ENCODE measurements around the gene POLL. TPM values are rescaled to one million over a fixed set of nuclear protein-coding genes. Genes with fewer than 3 reads are reported as not detected.

Gene POLL
- total RNA-seq, 1 donor from 2014 or later = 8.7 TPM

- no peaks in the 10 kb centered on the region for H3K36me3 ChIP-seq (ENCODE audit: control insufficient read depth, insufficient read depth, low read length)
- DNase-seq (ENCODE audit: low read depth) = no peak
- H3K4me3 ChIP-seq (ENCODE audit: low read depth, low read length) = no peak overlapping the region
- TF ChIP-seq CTCF (IDR thresholded peaks at IDR 0.05; ENCODE audit: insufficient read depth, low read length, severe bottlenecking) = no peak
- FAIRE-seq = no peak
- peaks cover 23% of the 10 kb centered on the region for H3K27me3 ChIP-seq (ENCODE audit: control insufficient read depth, insufficient read depth, low read length)
Measured at GRCh38 chr10:101565370-101565900, 22.6 kb downstream of the POLL start.

- TF ChIP-seq CTCF (IDR thresholded peaks at IDR 0.05; ENCODE audit: insufficient read depth, low read length, severe bottlenecking) = no peak
- Histone ChIP-seq H3K4me3 (ENCODE audit: low read depth, low read length) (no peak overlapping the region), H3K36me3 (ENCODE audit: control insufficient read depth, insufficient read depth, low read length) (no peaks in the 10 kb centered on the region), H3K27me3 (ENCODE audit: control insufficient read depth, insufficient read depth, low read length) (peaks cover 23% of the 10 kb centered on the region)
- FAIRE-seq = no peak
- no peak for DNase-seq (ENCODE audit: low read depth)
Measured at GRCh38 chr10:101564490-101564991, 23.5 kb downstream of the POLL start.

GRCh38 chr10:101563497-101564040 is 24.5 kb downstream of the POLL start:
- Histone ChIP-seq H3K4me3 (ENCODE audit: low read depth, low read length) (no peak overlapping the region), H3K27me3 (ENCODE audit: control insufficient read depth, insufficient read depth, low read length) (peaks cover 21% of the 10 kb centered on the region), H3K36me3 (ENCODE audit: control insufficient read depth, insufficient read depth, low read length) (no peaks in the 10 kb centered on the region)
- DNase-seq (ENCODE audit: low read depth) = no peak
- FAIRE-seq = no peak
- no peak for TF ChIP-seq CTCF (IDR thresholded peaks at IDR 0.05; ENCODE audit: insufficient read depth, low read length, severe bottlenecking)

GRCh38 chr10:101563007-101563406 is 25.1 kb downstream of the POLL start:
- FAIRE-seq = no peak
- no peak for DNase-seq (ENCODE audit: low read depth)
- TF ChIP-seq CTCF (IDR thresholded peaks at IDR 0.05; ENCODE audit: insufficient read depth, low read length, severe bottlenecking) = no peak
- Histone ChIP-seq H3K36me3 (ENCODE audit: control insufficient read depth, insufficient read depth, low read length) (no peaks in the 10 kb centered on the region), H3K4me3 (ENCODE audit: low read depth, low read length) (no peak overlapping the region), H3K27me3 (ENCODE audit: control insufficient read depth, insufficient read depth, low read length) (peaks cover 21% of the 10 kb centered on the region)

GRCh38 chr10:101562231-101562630 is 25.8 kb downstream of the POLL start:
- FAIRE-seq (no peak), DNase-seq (ENCODE audit: low read depth) (no peak)
- Histone ChIP-seq H3K27me3 (ENCODE audit: control insufficient read depth, insufficient read depth, low read length) (peaks cover 18% of the 10 kb centered on the region), H3K36me3 (ENCODE audit: control insufficient read depth, insufficient read depth, low read length) (no peaks in the 10 kb centered on the region), H3K4me3 (ENCODE audit: low read depth, low read length) (no peak overlapping the region)
- TF ChIP-seq CTCF (IDR thresholded peaks at IDR 0.05; ENCODE audit: insufficient read depth, low read length, severe bottlenecking) = no peak

Measured in bronchial epithelial cell (primary cell).